ENCODE data around the gene ACVR1. TPM values are rescaled to one million over a fixed set of nuclear protein-coding genes. Genes with fewer than 3 reads are reported as not detected.

The ACVR1 gene
- total RNA-seq, 1 experiment from 2014 or later: 5.9 TPM

GRCh38 chr2:157699806-157700205, 176.3 kb downstream of the ACVR1 start:
- Histone ChIP-seq H3K4me3 (no peak overlapping the region), H3K27me3 (no peaks in the 10 kb centered on the region), H3K9me3 (peaks cover 9% of the 10 kb centered on the region), H3K36me3 (no peaks in the 10 kb centered on the region)
- no peak for DNase-seq

- Histone ChIP-seq H3K4me3 (no peak overlapping the region), H3K27me3 (no peaks in the 10 kb centered on the region), H3K9me3 (peaks cover 9% of the 10 kb centered on the region), H3K36me3 (no peaks in the 10 kb centered on the region)
- DNase-seq: no peak
These were observed 177.1 kb downstream of the ACVR1 start for GRCh38 chr2:157699009-157699408.

- H3K27me3 ChIP-seq: no peaks in the 10 kb centered on the region
- H3K4me3 ChIP-seq: no peak overlapping the region
- H3K36me3 ChIP-seq: no peaks in the 10 kb centered on the region
- H3K9me3 ChIP-seq: peaks cover 9% of the 10 kb centered on the region
- no peak for DNase-seq
These were observed 177.7 kb downstream of the ACVR1 start for GRCh38 chr2:157698430-157698829.

DNA sequence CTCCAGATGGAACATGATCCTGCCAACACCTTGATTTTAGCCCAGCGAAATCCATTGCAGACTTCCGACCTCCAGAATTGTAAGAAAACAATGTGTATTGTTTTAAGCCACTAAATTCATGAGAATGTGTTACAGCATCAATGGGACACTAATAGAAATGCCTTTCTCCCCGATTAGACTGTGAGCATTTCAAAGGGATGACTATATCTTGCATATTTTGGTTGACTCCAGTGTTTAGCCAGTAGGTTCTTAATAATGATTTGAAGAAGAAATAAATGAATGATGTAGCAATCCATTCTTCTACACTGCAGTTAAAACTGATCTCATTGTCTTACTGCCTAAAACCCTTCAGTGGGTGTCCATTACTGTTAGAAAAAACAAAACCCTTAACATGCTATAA, 180.1 kb downstream of the ACVR1 start:
- peaks cover 7% of the 10 kb centered on the region for H3K9me3 ChIP-seq
- H3K4me3 ChIP-seq: no peak overlapping the region
- no peak for DNase-seq
- H3K27me3 ChIP-seq: no peaks in the 10 kb centered on the region
- no peaks in the 10 kb centered on the region for H3K36me3 ChIP-seq

DNA sequence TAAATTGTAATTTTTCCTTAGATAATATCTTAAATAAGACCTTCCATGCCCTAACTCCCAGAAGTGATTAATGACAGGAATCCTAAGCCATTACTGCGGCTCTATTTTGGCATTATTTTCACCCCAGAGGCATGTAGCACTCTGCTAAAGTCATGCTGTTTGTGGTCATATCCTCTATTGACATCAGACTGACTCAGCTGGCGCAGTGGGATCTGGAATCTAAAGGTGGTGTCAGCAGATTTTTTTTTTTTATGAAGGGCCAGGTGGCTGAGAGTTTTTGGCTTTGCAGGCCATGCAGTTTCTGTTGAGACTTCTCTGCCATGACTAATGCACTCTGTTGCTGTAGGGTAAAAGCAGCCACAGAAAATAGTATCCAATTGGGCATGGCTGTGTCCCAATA, 183.4 kb downstream of the ACVR1 start:
- H3K9me3 ChIP-seq: peaks cover 10% of the 10 kb centered on the region; the same call in 1 of the 2 replicates
- no peaks in the 10 kb centered on the region for H3K36me3 ChIP-seq
- DNase-seq: peak; percentile 91
- no peaks in the 10 kb centered on the region for H3K27me3 ChIP-seq
- no peak overlapping the region for H3K4me3 ChIP-seq

GRCh38 chr2:157691695-157692094, 184.4 kb downstream of the ACVR1 start:
- no peaks in the 10 kb centered on the region for H3K36me3 ChIP-seq
- no peaks in the 10 kb centered on the region for H3K27me3 ChIP-seq
- DNase-seq: no peak
- no peak overlapping the region for H3K4me3 ChIP-seq
- H3K9me3 ChIP-seq: peaks cover 10% of the 10 kb centered on the region; the same call in 1 of the 2 replicates

GRCh38 chr2:157691131-157691530, 185.0 kb downstream of the ACVR1 start:
- Histone ChIP-seq H3K27me3 (no peaks in the 10 kb centered on the region), H3K36me3 (no peaks in the 10 kb centered on the region), H3K9me3 (peaks cover 10% of the 10 kb centered on the region; the same call in 1 of the 2 replicates), H3K4me3 (no peak overlapping the region)
- no peak for DNase-seq

Other genes starting within 250 kb of the ACVR1 start
- gene ACVR1C, start 247.5 kb downstream of the ACVR1 start, total RNA-seq (2014; rRNA removed; shearing (Covaris generic); ENCODE audit: low replicate concordance): not detected in 2 replicates
- not detected in 2 replicates for gene UPP2, start 225.5 kb upstream of the ACVR1 start, total RNA-seq (2014; rRNA removed; shearing (Covaris generic); ENCODE audit: low replicate concordance)